ENCODE measurements around the gene IQUB.
A peak's percentile ranks its signal among the peaks of the same experiment; 100 is the strongest.
"Not testable (repeated sequence)": the region's sequence is repeated elsewhere in the genome, so short reads cannot be mapped to it uniquely, and the experiment has no call there.

IQUB gene

GRCh38 chr7:123532343-123532742 lies 2.1 kb downstream of the IQUB start:
- not testable (repeated sequence) for H3K9me3 Mint-ChIP-seq, H3K27ac Mint-ChIP-seq, ATAC-seq, H3K36me3 Mint-ChIP-seq
- peaks cover 14% of the 10 kb centered on the region for H3K4me1 Mint-ChIP-seq
- H3K4me3 Mint-ChIP-seq = peak overlapping the region; percentile 22
- peaks cover 15% of the 10 kb centered on the region for H3K27me3 Mint-ChIP-seq

GRCh38 chr7:123530035-123530591 lies 4.3 kb downstream of the IQUB start:
- H3K4me3 Mint-ChIP-seq, H3K27ac Mint-ChIP-seq: not testable (repeated sequence)
- peaks cover 22% of the 10 kb centered on the region for H3K27me3 Mint-ChIP-seq

GRCh38 chr7:123528265-123528664 lies 6.1 kb downstream of the IQUB start:
- no peak for ATAC-seq
- H3K9me3 Mint-ChIP-seq = no peaks in the 10 kb centered on the region
- peaks cover 4% of the 10 kb centered on the region for H3K4me1 Mint-ChIP-seq
- H3K36me3 Mint-ChIP-seq = no peaks in the 10 kb centered on the region
- peaks cover 12% of the 10 kb centered on the region for H3K27me3 Mint-ChIP-seq
- no peak overlapping the region for H3K4me3 Mint-ChIP-seq
- no peak overlapping the region for H3K27ac Mint-ChIP-seq

More at GRCh38 chr7:123530035-123530591, 4.3 kb downstream of the IQUB start:
- H3K9me3 Mint-ChIP-seq, ATAC-seq, H3K36me3 Mint-ChIP-seq: not testable (repeated sequence)
- H3K4me1 Mint-ChIP-seq = peaks cover 14% of the 10 kb centered on the region

- H3K36me3 Mint-ChIP-seq, ATAC-seq, H3K27me3 Mint-ChIP-seq, H3K9me3 Mint-ChIP-seq, H3K4me3 Mint-ChIP-seq, H3K27ac Mint-ChIP-seq, H3K4me1 Mint-ChIP-seq: not testable (repeated sequence)
These were observed 6.6 kb downstream of the IQUB start for GRCh38 chr7:123527712-123528225.

GRCh38 chr7:123526533-123526932 lies 7.9 kb downstream of the IQUB start:
- H3K27ac Mint-ChIP-seq, H3K9me3 Mint-ChIP-seq, H3K36me3 Mint-ChIP-seq, H3K27me3 Mint-ChIP-seq, H3K4me3 Mint-ChIP-seq, H3K4me1 Mint-ChIP-seq, ATAC-seq: not testable (repeated sequence)

- no peak overlapping the region for H3K27ac Mint-ChIP-seq
- H3K4me3 Mint-ChIP-seq = no peak overlapping the region
- H3K36me3 Mint-ChIP-seq = no peaks in the 10 kb centered on the region
These were observed 12.3 kb downstream of the IQUB start for GRCh38 chr7:123522066-123522465.

GRCh38 chr7:123505221-123505620 lies 29.2 kb downstream of the IQUB start:
- ATAC-seq = no peak
- H3K36me3 Mint-ChIP-seq = no peaks in the 10 kb centered on the region
- H3K9me3 Mint-ChIP-seq = peaks cover 15% of the 10 kb centered on the region
- no peaks in the 10 kb centered on the region for H3K4me1 Mint-ChIP-seq
- peaks cover 26% of the 10 kb centered on the region for H3K27me3 Mint-ChIP-seq
- no peak overlapping the region for H3K4me3 Mint-ChIP-seq
- no peak overlapping the region for H3K27ac Mint-ChIP-seq

More at GRCh38 chr7:123522066-123522465, 12.3 kb downstream of the IQUB start:
- H3K9me3 Mint-ChIP-seq = no peaks in the 10 kb centered on the region
- ATAC-seq = no peak
- H3K27me3 Mint-ChIP-seq = peaks cover 17% of the 10 kb centered on the region
- H3K4me1 Mint-ChIP-seq = no peaks in the 10 kb centered on the region

GRCh38 chr7:123502201-123502600 lies 32.2 kb downstream of the IQUB start:
- peaks cover 15% of the 10 kb centered on the region for H3K27me3 Mint-ChIP-seq
- no peaks in the 10 kb centered on the region for H3K36me3 Mint-ChIP-seq
- H3K9me3 Mint-ChIP-seq = peaks cover 15% of the 10 kb centered on the region
- no peak for ATAC-seq
- no peak overlapping the region for H3K4me3 Mint-ChIP-seq
- no peaks in the 10 kb centered on the region for H3K4me1 Mint-ChIP-seq
- H3K27ac Mint-ChIP-seq = no peak overlapping the region

GRCh38 chr7:123500878-123501489 lies 33.4 kb downstream of the IQUB start:
- Mint-ChIP-seq H3K9me3 (peaks cover 11% of the 10 kb centered on the region), H3K4me3 (no peak overlapping the region), H3K36me3 (no peaks in the 10 kb centered on the region), H3K27ac (no peak overlapping the region), H3K4me1 (no peaks in the 10 kb centered on the region), H3K27me3 (peaks cover 25% of the 10 kb centered on the region)
- no peak for ATAC-seq

- H3K4me3 Mint-ChIP-seq = no peak overlapping the region
- no peak overlapping the region for H3K27ac Mint-ChIP-seq
- peaks cover 25% of the 10 kb centered on the region for H3K27me3 Mint-ChIP-seq
- no peak for ATAC-seq
- no peaks in the 10 kb centered on the region for H3K4me1 Mint-ChIP-seq
- peaks cover 3% of the 10 kb centered on the region for H3K9me3 Mint-ChIP-seq
- H3K36me3 Mint-ChIP-seq = no peaks in the 10 kb centered on the region
These were observed 35.0 kb downstream of the IQUB start for GRCh38 chr7:123499211-123499970.

- H3K27ac Mint-ChIP-seq = no peak overlapping the region
- no peaks in the 10 kb centered on the region for H3K36me3 Mint-ChIP-seq
- ATAC-seq = no peak
- H3K27me3 Mint-ChIP-seq = peaks cover 25% of the 10 kb centered on the region
- no peaks in the 10 kb centered on the region for H3K9me3 Mint-ChIP-seq
- no peak overlapping the region for H3K4me3 Mint-ChIP-seq
- H3K4me1 Mint-ChIP-seq = no peaks in the 10 kb centered on the region
These were observed 35.8 kb downstream of the IQUB start for GRCh38 chr7:123498601-123499000.

- H3K27ac Mint-ChIP-seq = no peak overlapping the region
- H3K27me3 Mint-ChIP-seq = peaks cover 25% of the 10 kb centered on the region
- no peak for ATAC-seq
- H3K4me1 Mint-ChIP-seq = no peaks in the 10 kb centered on the region
- no peaks in the 10 kb centered on the region for H3K36me3 Mint-ChIP-seq
- no peaks in the 10 kb centered on the region for H3K9me3 Mint-ChIP-seq
- H3K4me3 Mint-ChIP-seq = no peak overlapping the region
These were observed 36.4 kb downstream of the IQUB start for GRCh38 chr7:123498031-123498430.

- Mint-ChIP-seq H3K4me1 (peaks cover 6% of the 10 kb centered on the region), H3K36me3 (no peaks in the 10 kb centered on the region), H3K27me3 (peaks cover 9% of the 10 kb centered on the region), H3K9me3 (no peaks in the 10 kb centered on the region), H3K27ac (no peak overlapping the region), H3K4me3 (no peak overlapping the region)
- ATAC-seq = no peak
These were observed 40.1 kb downstream of the IQUB start for GRCh38 chr7:123494193-123494796.

- H3K27ac Mint-ChIP-seq = no peak overlapping the region
- no peak overlapping the region for H3K4me3 Mint-ChIP-seq
- H3K4me1 Mint-ChIP-seq = peaks cover 6% of the 10 kb centered on the region
- H3K36me3 Mint-ChIP-seq = no peaks in the 10 kb centered on the region
- H3K9me3 Mint-ChIP-seq = no peaks in the 10 kb centered on the region
- peak; percentile 90 for ATAC-seq
- H3K27me3 Mint-ChIP-seq = peaks cover 9% of the 10 kb centered on the region
These were observed 41.9 kb downstream of the IQUB start for GRCh38 chr7:123492485-123492884.

- Mint-ChIP-seq H3K27me3 (no peaks in the 10 kb centered on the region), H3K36me3 (no peaks in the 10 kb centered on the region), H3K9me3 (no peaks in the 10 kb centered on the region), H3K4me1 (no peaks in the 10 kb centered on the region), H3K4me3 (no peak overlapping the region), H3K27ac (no peak overlapping the region)
- ATAC-seq = no peak
These were observed 48.7 kb downstream of the IQUB start for GRCh38 chr7:123485721-123486120.
